ENCODE results near the gene ASTN2. TPM values are rescaled to one million over a fixed set of nuclear protein-coding genes. Genes with fewer than 3 reads are reported as not detected.

Gene ASTN2
- total and polyA plus RNA-seq, 2 donors (not counting 3 experiments of a cell fraction or from before 2014, with no cell fraction given), result 1.0 to 1.9 TPM

GRCh38 chr9:116687754-116688135, 727.1 kb downstream of the ASTN2 start:
- POLR2A ChIA-PET, result no interaction called here
- no peak for DNase-seq (ENCODE audit: low read depth, low spot score)
- BruUV-seq (replicated peaks), result no TSS peak
- Histone ChIP-seq H3K4me3 (replicated peaks in 1 of 3; ENCODE audit: insufficient read depth in 1 of 3, low read depth in 1 of 3, low read length in 3 of 3) (peak overlapping the region; percentile 65 to 82 (median 73)), H3K27me3 (ENCODE audit: control insufficient read depth in 2 of 2, insufficient read depth in 2 of 2, low read length in 2 of 2) (no peaks in the 10 kb centered on the region), H3K9me3 (replicated peaks; ENCODE audit: control insufficient read depth, insufficient read depth, low read length) (no peaks in the 10 kb centered on the region), H3K4me1 (ENCODE audit: control insufficient read depth, extremely low read depth, insufficient read depth, low read length) (peaks cover 11% of the 10 kb centered on the region), H3K4me2 (ENCODE audit: insufficient read depth, low read length) (peak overlapping the region; percentile 58), H3K27ac (ENCODE audit: insufficient read depth, low read depth, low read length) (no peak overlapping the region), H3K9me1 (replicated peaks; ENCODE audit: control insufficient read depth, extremely low read depth, insufficient read depth, low read length) (no peaks in the 10 kb centered on the region), H3K9ac (replicated peaks; ENCODE audit: extremely low read depth, insufficient read depth, low read length) (peak overlapping the region; percentile 63), H3K36me3 (ENCODE audit: control insufficient read depth in 2 of 2, extremely low read depth in 1 of 2, insufficient read depth in 2 of 2, low read length in 2 of 2) (no peaks in the 10 kb centered on the region), H4K20me1 (replicated peaks; ENCODE audit: control insufficient read depth, extremely low read depth, insufficient read depth, low read length) (peaks cover 2% of the 10 kb centered on the region), H2AFZ (ENCODE audit: low read depth, low read length) (peak overlapping the region; percentile 66), H3K79me2 (ENCODE audit: control insufficient read depth, insufficient read depth, low read length) (peaks cover 40% of the 10 kb centered on the region)
- no peak for TF ChIP-seq FOS (IDR thresholded peaks at IDR 0.05; ENCODE audit: borderline replicate concordance, insufficient read depth, low read length)
- TF ChIP-seq POLR2AphosphoS5 (IDR thresholded peaks at IDR 0.05; ENCODE audit: insufficient read depth, low read depth, low read length), result no peak
- CTCF ChIA-PET, result interaction anchor here (1.4 kb wide), 1 partner anchor 11 kb away, joined by 14 read pairs; no protein-coding TSS in a partner anchor
- intact Hi-C loops (cut with micrococcal nuclease) (no loop called here), dilution Hi-C loops (cut with MboI; ENCODE audit: extremely low pct_ligation_motif_present, low sequenced_read_pairs) (no loop called here)
- no peak for FAIRE-seq

GRCh38 chr9:116687074-116687753, 727.6 kb downstream of the ASTN2 start, which contains the start of gene TRIM32:
Gene TRIM32 (plus strand): TSS chr9:116687305. CDS start chr9:116697743, 10,438 bp downstream.
- H3K4me3 ChIP-seq (replicated peaks in 1 of 3; ENCODE audit: insufficient read depth in 1 of 3, low read depth in 1 of 3, low read length in 3 of 3), result peak within 1 kb of the TSS; percentile 65 to 82 (median 73)
- DNase-seq (ENCODE audit: low read depth, low spot score) (peak; percentile 92), FAIRE-seq (peak; percentile 87)
- peak within 1 kb of the TSS; percentile 63 for H3K9ac ChIP-seq (replicated peaks; ENCODE audit: extremely low read depth, insufficient read depth, low read length)
- no peak within 1 kb of the TSS for H3K27ac ChIP-seq (ENCODE audit: insufficient read depth, low read depth, low read length)
- H3K4me1 ChIP-seq (ENCODE audit: control insufficient read depth, extremely low read depth, insufficient read depth, low read length), result peaks cover 11% of the 10 kb centered on the region
- ChIA-PET CTCF (interaction anchor here (0.6 to 1.4 kb wide), 2 partner anchors 11 to 1096 kb away, joined by 3 to 14 read pairs; no protein-coding TSS in a partner anchor), POLR2A (interaction anchor here (0.6 to 0.7 kb wide), 4 partner anchors 20 to 330 kb away, joined by 3 to 5 read pairs (median 4); no protein-coding TSS in a partner anchor)
- dilution Hi-C loops (cut with MboI; ENCODE audit: extremely low pct_ligation_motif_present, low sequenced_read_pairs) (no loop called here), intact Hi-C loops (cut with micrococcal nuclease) (no loop called here)
- no peaks in the 10 kb centered on the region for H3K9me3 ChIP-seq (replicated peaks; ENCODE audit: control insufficient read depth, insufficient read depth, low read length)
- no TSS peak for BruUV-seq (replicated peaks)
- H4K20me1 ChIP-seq (replicated peaks; ENCODE audit: control insufficient read depth, extremely low read depth, insufficient read depth, low read length), result no peaks in the 10 kb centered on the region
- no peaks in the 10 kb centered on the region for H3K27me3 ChIP-seq (ENCODE audit: control insufficient read depth in 2 of 2, insufficient read depth in 2 of 2, low read length in 2 of 2)
- TF ChIP-seq GATA2 (IDR thresholded peaks at IDR 0.05; ENCODE audit: insufficient read depth, insufficient read length, low read depth, low read length) (no peak), FOS (IDR thresholded peaks at IDR 0.05; ENCODE audit: borderline replicate concordance, insufficient read depth, low read length) (no peak), POLR2AphosphoS5 (IDR thresholded peaks at IDR 0.05; ENCODE audit: insufficient read depth, low read depth, low read length) (peak; percentile 64), MAX (IDR thresholded peaks at IDR 0.05; ENCODE audit: insufficient read depth, insufficient read length) (peak; percentile 22), CTCF (IDR thresholded peaks at IDR 0.05; ENCODE audit: extremely low read depth in 1 of 2, insufficient read depth in 1 of 2, low read depth in 1 of 2, low read length in 2 of 2) (no peak), POLR2A (IDR thresholded peaks at IDR 0.05; ENCODE audit: low read depth, low read length) (peak; percentile 19), EZH2 (IDR thresholded peaks at IDR 0.05; ENCODE audit: borderline replicate concordance, low read depth, low read length, severe bottlenecking) (no peak), MYC (IDR thresholded peaks at IDR 0.05; ENCODE audit: low read depth, low read length) (no peak), JUN (IDR thresholded peaks at IDR 0.05; ENCODE audit: borderline replicate concordance, insufficient read depth, insufficient read length, low read depth) (no peak)
- H3K9me1 ChIP-seq (replicated peaks; ENCODE audit: control insufficient read depth, extremely low read depth, insufficient read depth, low read length), result no peaks in the 10 kb centered on the region
- H2AFZ ChIP-seq (ENCODE audit: low read depth, low read length), result peak within 1 kb of the TSS; percentile 90
- H3K4me2 ChIP-seq (ENCODE audit: insufficient read depth, low read length), result peak within 1 kb of the TSS; percentile 62
- H3K36me3 ChIP-seq (ENCODE audit: control insufficient read depth in 2 of 2, extremely low read depth in 1 of 2, insufficient read depth in 2 of 2, low read length in 2 of 2), result no peaks in the 10 kb centered on the region
- H3K79me2 ChIP-seq (ENCODE audit: control insufficient read depth, insufficient read depth, low read length), result peaks cover 36% of the 10 kb centered on the region

Data from endothelial cell of umbilical vein (primary cell).